Tibial artery (tissue), 4 donors: Measurements from ENCODE around the gene SLC16A7.

Source experiments
- DNase-seq, 2 donors: peaks; one replicate each; pipeline ENCODE4 v3.0.0-alpha.2; 2019
- H3K27ac ChIP-seq, 2 donors: fragments of 200-600 bp; sonication (generic) in 1 of 2; 1 replicate in 1 of 2; 2 replicates in 1 of 2; pipeline ENCODE4 v1.5.1; 2018 to 2019; ENCODE audit warnings: mild to moderate bottlenecking in 1 of 2
- H3K27me3 ChIP-seq, 2 donors: fragments of 200-600 bp; sonication (generic) in 1 of 2; one replicate each; pipeline versions ENCODE4 v1.5.1 to v1.6.0; 2016 to 2019
- H3K36me3 ChIP-seq, 3 donors: fragments of 200-600 bp; sonication (generic) in 2 of 3; one replicate each; pipeline ENCODE4 v1.5.1; 2016 to 2019; ENCODE audit warnings: mild to moderate bottlenecking in 2 of 3
- H3K4me1 ChIP-seq, 4 donors: fragments of 200-600 bp; sonication (generic) in 2 of 4; 1 replicate in 3 of 4; 2 replicates in 1 of 4; pipeline ENCODE4 v1.5.1; 2016 to 2019
- H3K4me3 ChIP-seq, 2 donors: fragments of 200-600 bp; sonication (generic) in 1 of 2; 1 replicate in 1 of 2; 2 replicates in 1 of 2; pipeline ENCODE4 v1.5.1; 2018 to 2019; ENCODE audit warnings: mild to moderate bottlenecking in 2 of 2
- H3K9me3 ChIP-seq, 3 donors: fragments of 200-600 bp; sonication (generic) in 1 of 3; one replicate each; pipeline ENCODE4 v1.5.1; 2016 to 2019
- intact Hi-C: fragments of 100-400 bp; cut with DNase I; formaldehyde crosslinking; loops from one replicate; pipeline ENCODE4 v1.15.0; 2023; ENCODE audit warnings: low total_unique reads
- TF ChIP-seq, protein P1 (sequence below), 2 experiments: fragments of 200-600 bp in 1 of 2; fragments of 450-650 bp in 1 of 2; IDR thresholded peaks; one replicate each; pipeline ENCODE4 v1.5.1; 2017 to 2019; ENCODE audit warnings: antibody characterized with exemption in 2 of 2, mild to moderate bottlenecking in 1 of 2, moderate library complexity in 1 of 2

The SLC16A7 gene

DNA sequence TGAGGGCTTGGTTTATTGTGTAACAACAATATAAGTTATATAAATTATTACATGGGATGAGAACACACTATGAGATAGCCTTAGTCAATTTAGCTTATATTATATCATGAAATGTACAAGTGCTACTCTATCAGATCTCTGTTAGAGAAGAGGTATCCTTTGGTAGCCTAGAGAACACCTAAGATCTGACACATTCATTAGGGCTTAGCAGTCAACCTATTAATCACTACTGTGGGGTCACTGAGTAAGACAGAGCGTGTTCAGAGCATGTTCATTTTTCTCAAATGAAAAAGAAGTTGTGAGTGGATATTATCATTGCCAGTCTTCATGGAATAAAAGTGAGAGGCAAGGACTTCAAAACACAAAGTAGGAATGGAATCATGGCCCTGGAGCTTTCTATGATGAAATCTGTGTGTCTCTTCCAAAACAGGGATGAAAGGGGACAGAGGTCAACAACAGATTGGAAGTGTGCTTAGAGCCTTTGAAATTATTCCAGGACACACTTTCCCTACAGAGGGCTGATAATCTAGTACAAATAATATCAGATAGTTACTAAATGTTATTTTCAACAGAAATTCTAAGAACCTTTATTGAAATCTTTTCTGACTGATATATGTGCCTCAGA, 114.3 kb downstream of the SLC16A7 start:
- H3K4me1 ChIP-seq, result no peaks in the 10 kb centered on the region
- intact Hi-C loops, result no loop called here
- no peaks in the 10 kb centered on the region for H3K27me3 ChIP-seq
- DNase-seq, result no peak
- H3K4me3 ChIP-seq, result no peak overlapping the region
- H3K27ac ChIP-seq, result no peak overlapping the region
- TF ChIP-seq, protein P1, sequence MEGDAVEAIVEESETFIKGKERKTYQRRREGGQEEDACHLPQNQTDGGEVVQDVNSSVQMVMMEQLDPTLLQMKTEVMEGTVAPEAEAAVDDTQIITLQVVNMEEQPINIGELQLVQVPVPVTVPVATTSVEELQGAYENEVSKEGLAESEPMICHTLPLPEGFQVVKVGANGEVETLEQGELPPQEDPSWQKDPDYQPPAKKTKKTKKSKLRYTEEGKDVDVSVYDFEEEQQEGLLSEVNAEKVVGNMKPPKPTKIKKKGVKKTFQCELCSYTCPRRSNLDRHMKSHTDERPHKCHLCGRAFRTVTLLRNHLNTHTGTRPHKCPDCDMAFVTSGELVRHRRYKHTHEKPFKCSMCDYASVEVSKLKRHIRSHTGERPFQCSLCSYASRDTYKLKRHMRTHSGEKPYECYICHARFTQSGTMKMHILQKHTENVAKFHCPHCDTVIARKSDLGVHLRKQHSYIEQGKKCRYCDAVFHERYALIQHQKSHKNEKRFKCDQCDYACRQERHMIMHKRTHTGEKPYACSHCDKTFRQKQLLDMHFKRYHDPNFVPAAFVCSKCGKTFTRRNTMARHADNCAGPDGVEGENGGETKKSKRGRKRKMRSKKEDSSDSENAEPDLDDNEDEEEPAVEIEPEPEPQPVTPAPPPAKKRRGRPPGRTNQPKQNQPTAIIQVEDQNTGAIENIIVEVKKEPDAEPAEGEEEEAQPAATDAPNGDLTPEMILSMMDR (IDR thresholded peaks at IDR 0.05), result no peak
- no peaks in the 10 kb centered on the region for H3K9me3 ChIP-seq
- peaks cover 0 to 7% (median 6%) of the 10 kb centered on the region in 3 donors for H3K36me3 ChIP-seq

DNA sequence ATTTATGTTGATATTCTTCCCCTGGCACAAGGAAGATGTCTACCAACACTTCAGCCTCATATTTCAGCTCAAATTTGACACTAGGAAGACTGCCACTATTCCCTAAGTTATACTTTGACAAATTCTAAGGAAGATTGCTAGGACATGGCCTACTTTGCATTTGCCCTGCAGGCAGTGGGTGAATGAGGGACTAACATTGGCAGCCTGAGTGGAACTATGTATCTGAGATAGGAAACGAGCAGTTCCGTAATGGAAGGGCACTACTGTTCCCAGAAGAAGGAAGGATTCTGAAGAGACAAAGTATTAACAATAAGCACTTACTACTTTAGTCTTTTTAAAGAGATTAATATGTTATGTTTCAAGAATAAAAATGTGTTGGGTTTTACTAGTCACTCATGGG, 115.1 kb downstream of the SLC16A7 start:
- intact Hi-C loops, result no loop called here
- DNase-seq, result no peak
- H3K27me3 ChIP-seq, result no peaks in the 10 kb centered on the region
- H3K27ac ChIP-seq, result no peak overlapping the region
- TF ChIP-seq, protein P1 (IDR thresholded peaks at IDR 0.05), result no peak
- no peaks in the 10 kb centered on the region for H3K9me3 ChIP-seq
- H3K36me3 ChIP-seq, result peaks cover 0 to 6% (median 6%) of the 10 kb centered on the region in 3 donors
- no peak overlapping the region for H3K4me3 ChIP-seq
- H3K4me1 ChIP-seq, result no peaks in the 10 kb centered on the region

DNA sequence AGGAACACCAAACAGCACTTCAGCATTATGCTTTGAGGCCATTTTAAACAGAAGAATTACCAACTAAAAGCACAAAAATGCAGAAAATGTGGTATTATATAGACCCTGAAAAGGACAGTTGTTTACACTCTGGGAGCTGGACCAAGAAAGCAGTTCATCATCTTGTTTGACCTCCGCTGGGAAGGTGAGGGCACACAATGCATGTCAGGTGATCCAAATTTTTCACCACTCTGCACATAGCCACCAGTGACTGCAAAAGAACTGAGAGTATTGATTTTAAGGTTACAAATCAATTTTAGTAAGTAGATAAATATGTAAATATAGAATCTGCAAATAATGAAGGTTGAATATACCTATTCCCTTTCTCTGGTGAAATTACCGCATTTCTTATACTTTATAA, 119.6 kb downstream of the SLC16A7 start:
- TF ChIP-seq, protein P1 (IDR thresholded peaks at IDR 0.05), result no peak
- peaks cover 0 to 27% (median 2%) of the 10 kb centered on the region in 4 donors for H3K4me1 ChIP-seq
- H3K36me3 ChIP-seq, result peaks cover 0 to 6% (median 0%) of the 10 kb centered on the region in 3 donors
- no peaks in the 10 kb centered on the region for H3K27me3 ChIP-seq
- no peaks in the 10 kb centered on the region for H3K9me3 ChIP-seq
- no peak for DNase-seq
- H3K27ac ChIP-seq, result no peak overlapping the region
- no peak overlapping the region for H3K4me3 ChIP-seq
- intact Hi-C loops, result no loop called here

DNA sequence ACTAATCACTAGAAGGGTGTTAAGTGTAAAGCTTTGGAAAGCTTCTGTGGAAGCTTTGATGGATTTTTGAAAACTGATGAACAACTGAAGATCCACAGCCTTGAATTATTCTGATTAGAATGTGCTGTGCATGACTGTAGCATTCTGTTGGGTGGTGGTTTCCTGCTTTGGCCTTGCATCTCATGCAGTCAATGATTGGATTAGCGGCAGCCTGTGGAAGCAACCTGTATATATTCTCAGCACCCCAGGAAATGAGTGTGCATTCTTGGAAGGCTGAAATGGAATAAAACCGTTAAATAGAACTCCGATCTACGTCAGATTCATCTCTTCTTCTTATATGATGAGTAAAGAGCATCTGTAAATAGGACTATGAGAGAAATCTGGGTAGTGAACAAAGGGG, 120.2 kb downstream of the SLC16A7 start:
- no peaks in the 10 kb centered on the region for H3K27me3 ChIP-seq
- H3K4me1 ChIP-seq, result peaks cover 0 to 27% (median 2%) of the 10 kb centered on the region in 4 donors
- no peak overlapping the region for H3K27ac ChIP-seq
- DNase-seq, result no peak
- no peaks in the 10 kb centered on the region for H3K9me3 ChIP-seq
- intact Hi-C loops, result no loop called here
- no peak overlapping the region for H3K4me3 ChIP-seq
- TF ChIP-seq, protein P1 (IDR thresholded peaks at IDR 0.05), result no peak
- peaks cover 0 to 6% (median 0%) of the 10 kb centered on the region in 3 donors for H3K36me3 ChIP-seq

DNA sequence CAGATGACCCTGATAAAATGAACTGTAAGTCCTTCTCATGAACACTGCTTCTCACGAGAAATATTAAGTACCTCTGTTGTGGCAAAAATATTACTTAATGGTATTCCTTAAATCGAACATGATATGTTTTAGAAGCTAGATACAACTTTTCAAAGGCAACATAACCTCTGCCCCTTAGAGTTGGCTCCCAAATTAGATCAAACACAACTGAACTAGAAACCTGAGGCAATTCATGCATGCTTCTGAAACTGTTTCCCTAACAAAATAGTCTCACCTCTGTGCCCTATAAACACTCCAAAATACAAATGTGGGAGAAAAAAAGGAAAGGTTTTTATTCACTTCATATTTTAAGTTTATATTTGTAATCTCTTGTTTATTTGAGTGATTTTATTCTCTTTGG, 121.6 kb downstream of the SLC16A7 start:
- Histone ChIP-seq H3K27me3 (no peaks in the 10 kb centered on the region), H3K36me3 (no peaks in the 10 kb centered on the region), H3K27ac (no peak overlapping the region), H3K9me3 (no peaks in the 10 kb centered on the region), H3K4me1 (peaks cover 0 to 27% (median 2%) of the 10 kb centered on the region in 4 donors), H3K4me3 (no peak overlapping the region)
- intact Hi-C loops, result no loop called here
- TF ChIP-seq, protein P1 (IDR thresholded peaks at IDR 0.05), result no peak
- no peak for DNase-seq
